Loucy (cell line): ENCODE results near the gene CENPB.

Experiments used
- H2AFZ ChIP-seq: fragments of 200-600 bp; sonication (generic); 2 replicates; pipeline ENCODE4 v1.6.0; 2016; ENCODE audit warnings: antibody characterized with exemption, mild to moderate bottlenecking, low read length, moderate library complexity
- H3F3A ChIP-seq: fragments of 200-600 bp; 2 replicates; pipeline ENCODE4 v1.6.0; 2016; ENCODE audit warnings: antibody characterized with exemption, low read depth, mild to moderate bottlenecking
- H3K27me3 ChIP-seq: fragments of 200-600 bp; sonication (generic); 2 replicates; pipeline ENCODE4 v1.6.1; 2014; ENCODE audit warnings: low read length, mild to moderate bottlenecking; ENCODE audit not compliant: insufficient read depth, poor library complexity, severe bottlenecking
- H3K36me3 ChIP-seq: fragments of 200-600 bp; sonication (generic); 2 replicates; pipeline ENCODE4 v1.6.1; 2016; ENCODE audit warnings: low read length; ENCODE audit not compliant: insufficient read depth
- H3K4me1 ChIP-seq: fragments of 200-600 bp; sonication (generic); 2 replicates; pipeline ENCODE4 v1.5.1; 2014; ENCODE audit warnings: low read length, mild to moderate bottlenecking; ENCODE audit not compliant: insufficient read depth, poor library complexity, severe bottlenecking
- H3K4me2 ChIP-seq: fragments of 200-600 bp; sonication (generic); 2 replicates; pipeline ENCODE4 v1.6.0; 2014; ENCODE audit warnings: antibody characterized with exemption, low read length, low read depth, mild to moderate bottlenecking; ENCODE audit not compliant: poor library complexity, severe bottlenecking
- H3K4me3 ChIP-seq: fragments of 200-600 bp; sonication (generic); 2 replicates; pipeline ENCODE4 v1.5.1; 2014; ENCODE audit warnings: low read length, mild to moderate bottlenecking, mixed read lengths; ENCODE audit not compliant: poor library complexity, severe bottlenecking
- H3K79me2 ChIP-seq: fragments of 200-600 bp; sonication (generic); 2 replicates; pipeline ENCODE4 v1.6.1; 2014; ENCODE audit warnings: low read length; ENCODE audit not compliant: insufficient read depth
- H3K9ac ChIP-seq: fragments of 200-600 bp; sonication (generic); 2 replicates; pipeline ENCODE4 v1.6.0; 2014; ENCODE audit warnings: mild to moderate bottlenecking, low read depth, low read length, moderate library complexity; ENCODE audit not compliant: poor library complexity, severe bottlenecking
- H3K9me2 ChIP-seq: fragments of 200-600 bp; sonication (generic); replicated peaks from 2 replicates; pipeline ENCODE4 v1.6.1; 2016; ENCODE audit warnings: low read depth, low read length, mixed read lengths
- H3K9me3 ChIP-seq: fragments of 200-600 bp; sonication (generic); 2 replicates; pipeline ENCODE4 v1.6.1; 2014; ENCODE audit warnings: mild to moderate bottlenecking, antibody characterized with exemption, low read length, low read depth; ENCODE audit not compliant: insufficient read depth
- H4K20me1 ChIP-seq: fragments of 200-600 bp; sonication (generic); 2 replicates; pipeline ENCODE4 v1.6.0; 2014; ENCODE audit warnings: antibody characterized with exemption, low read length, mild to moderate bottlenecking; ENCODE audit not compliant: insufficient read depth, poor library complexity, severe bottlenecking
- EZH2phosphoT487 ChIP-seq: fragments of 200-600 bp; IDR thresholded peaks from 2 replicates; pipeline ENCODE4 v1.6.1; 2018; ENCODE audit warnings: antibody characterized with exemption, mild to moderate bottlenecking, moderate library complexity, borderline replicate concordance
- TF ChIP-seq, protein P1 (sequence below): fragments of 200-600 bp; sonication (generic); conservative IDR thresholded peaks from 2 replicates; pipeline ENCODE4 v1.5.1; 2014; ENCODE audit warnings: mild to moderate bottlenecking, antibody characterized with exemption, low read length

Gene CENPB

DNA sequence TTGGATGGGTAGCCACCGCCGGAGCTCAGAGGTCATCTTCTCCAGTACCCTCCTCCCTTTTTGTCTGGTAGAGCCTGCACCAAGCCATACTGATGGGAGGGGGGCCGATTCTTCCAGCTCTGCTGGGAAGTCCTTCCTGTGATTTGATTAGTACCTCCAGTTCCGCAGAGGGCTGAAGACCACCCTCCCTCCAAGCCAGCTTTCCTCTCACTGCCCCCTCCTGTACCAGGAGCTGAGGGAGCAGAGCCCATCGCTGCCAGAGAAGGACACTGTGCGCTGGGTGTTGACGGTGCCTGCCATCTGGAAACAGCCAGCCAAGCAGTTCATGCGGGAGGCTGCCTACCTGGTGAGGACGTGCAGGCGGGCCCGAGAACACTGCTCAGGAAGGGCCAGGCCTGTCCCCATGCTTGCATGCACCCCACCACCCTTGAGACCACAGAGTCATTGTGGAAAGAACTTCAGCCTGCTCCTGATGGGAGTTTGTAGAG, 40.8 kb downstream of the CENPB start:
- Histone ChIP-seq H3K4me3 (peak overlapping the region; percentile 66), H3K9me2 (no peaks in the 10 kb centered on the region), H4K20me1 (no peaks in the 10 kb centered on the region), H3K27me3 (no peaks in the 10 kb centered on the region), H3K79me2 (no peaks in the 10 kb centered on the region), H3K36me3 (no peaks in the 10 kb centered on the region), H3K4me2 (peak overlapping the region; percentile 54), H3K4me1 (peaks cover 13% of the 10 kb centered on the region), H3K9ac (no peak overlapping the region), H2AFZ (no peak overlapping the region), H3F3A (no peaks in the 10 kb centered on the region), H3K9me3 (no peaks in the 10 kb centered on the region)
- no peak for TF ChIP-seq EZH2phosphoT487
- TF ChIP-seq, protein P1, sequence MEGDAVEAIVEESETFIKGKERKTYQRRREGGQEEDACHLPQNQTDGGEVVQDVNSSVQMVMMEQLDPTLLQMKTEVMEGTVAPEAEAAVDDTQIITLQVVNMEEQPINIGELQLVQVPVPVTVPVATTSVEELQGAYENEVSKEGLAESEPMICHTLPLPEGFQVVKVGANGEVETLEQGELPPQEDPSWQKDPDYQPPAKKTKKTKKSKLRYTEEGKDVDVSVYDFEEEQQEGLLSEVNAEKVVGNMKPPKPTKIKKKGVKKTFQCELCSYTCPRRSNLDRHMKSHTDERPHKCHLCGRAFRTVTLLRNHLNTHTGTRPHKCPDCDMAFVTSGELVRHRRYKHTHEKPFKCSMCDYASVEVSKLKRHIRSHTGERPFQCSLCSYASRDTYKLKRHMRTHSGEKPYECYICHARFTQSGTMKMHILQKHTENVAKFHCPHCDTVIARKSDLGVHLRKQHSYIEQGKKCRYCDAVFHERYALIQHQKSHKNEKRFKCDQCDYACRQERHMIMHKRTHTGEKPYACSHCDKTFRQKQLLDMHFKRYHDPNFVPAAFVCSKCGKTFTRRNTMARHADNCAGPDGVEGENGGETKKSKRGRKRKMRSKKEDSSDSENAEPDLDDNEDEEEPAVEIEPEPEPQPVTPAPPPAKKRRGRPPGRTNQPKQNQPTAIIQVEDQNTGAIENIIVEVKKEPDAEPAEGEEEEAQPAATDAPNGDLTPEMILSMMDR = no peak

DNA sequence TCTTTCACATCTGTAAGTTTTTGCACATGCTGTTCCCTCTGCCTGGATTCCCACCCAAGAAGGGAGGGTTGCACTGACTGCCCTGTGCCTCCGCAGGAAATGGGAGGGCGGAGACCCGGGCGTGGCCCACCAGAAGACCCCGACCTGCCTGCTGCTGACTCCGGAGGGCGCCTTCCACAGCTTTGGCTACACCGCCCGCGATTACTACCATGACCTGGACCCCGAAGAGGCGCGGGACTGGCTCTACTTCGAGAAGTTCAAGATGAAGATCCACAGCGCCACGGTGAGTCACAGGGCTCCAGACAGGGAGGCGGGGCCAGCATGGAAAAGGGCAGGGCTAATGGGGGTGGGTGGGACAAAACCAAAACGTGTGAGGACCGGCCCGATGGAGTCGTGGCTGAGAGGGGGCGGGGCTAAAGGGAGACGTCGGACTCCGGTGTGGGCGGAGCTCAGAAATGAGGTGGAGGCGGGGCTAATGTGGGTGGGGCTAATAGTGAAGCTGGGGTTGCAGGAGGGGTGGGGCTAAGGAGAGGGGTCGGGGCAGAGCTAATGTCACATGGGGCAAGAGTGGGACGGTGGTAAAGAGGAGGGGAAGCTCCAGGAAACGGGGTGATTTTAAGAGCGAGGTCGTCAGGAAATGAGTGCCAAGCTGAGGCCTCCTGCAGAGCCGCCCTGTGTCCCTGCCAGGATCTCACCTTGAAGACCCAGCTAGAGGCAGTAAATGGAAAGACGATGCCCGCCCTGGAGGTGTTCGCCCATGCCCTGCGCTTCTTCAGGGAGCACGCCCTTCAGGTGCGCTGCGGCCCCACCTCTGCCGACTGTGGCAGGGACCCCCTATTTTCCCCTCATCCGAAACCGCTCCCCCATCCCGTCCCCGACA, 41.5 kb downstream of the CENPB start:
- Histone ChIP-seq H3K4me3 (peak overlapping the region; percentile 66), H3K9me3 (no peaks in the 10 kb centered on the region), H3K4me1 (peaks cover 13% of the 10 kb centered on the region), H2AFZ (peak overlapping the region; percentile 25; the same call in 1 of the 2 replicates), H3K9ac (no peak overlapping the region), H3K9me2 (no peaks in the 10 kb centered on the region), H3K27me3 (no peaks in the 10 kb centered on the region), H3F3A (no peaks in the 10 kb centered on the region), H4K20me1 (no peaks in the 10 kb centered on the region), H3K4me2 (peak overlapping the region; percentile 54), H3K36me3 (no peaks in the 10 kb centered on the region), H3K79me2 (no peaks in the 10 kb centered on the region)
- TF ChIP-seq, protein P1 = peak; percentile 26
- no peak for TF ChIP-seq EZH2phosphoT487

DNA sequence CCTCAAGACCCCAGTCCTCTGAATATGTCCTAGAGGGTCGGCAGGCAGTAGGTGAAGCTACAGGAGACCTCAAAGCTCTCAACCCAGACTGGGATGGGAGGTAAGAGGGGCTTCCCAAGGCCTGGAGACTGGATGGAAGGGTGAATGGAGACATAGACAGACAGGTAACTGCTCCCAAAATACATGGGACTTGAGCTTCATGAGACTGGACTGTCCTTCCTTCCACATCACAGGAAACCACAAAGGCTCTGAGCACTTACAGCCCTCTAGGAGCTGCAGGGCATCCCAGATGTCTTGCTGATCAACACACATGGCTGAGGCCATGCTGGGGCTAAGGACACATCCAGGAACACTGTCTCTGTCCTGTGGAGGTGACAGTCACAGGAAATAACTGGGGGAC, 42.5 kb downstream of the CENPB start:
- Histone ChIP-seq H3K9me2 (no peaks in the 10 kb centered on the region), H3K9ac (no peak overlapping the region), H3K4me1 (peaks cover 13% of the 10 kb centered on the region), H3K9me3 (no peaks in the 10 kb centered on the region), H4K20me1 (no peaks in the 10 kb centered on the region), H3K4me3 (peak overlapping the region; percentile 66), H3K4me2 (peak overlapping the region; percentile 54), H2AFZ (no peak overlapping the region), H3F3A (no peaks in the 10 kb centered on the region), H3K36me3 (no peaks in the 10 kb centered on the region), H3K27me3 (no peaks in the 10 kb centered on the region), H3K79me2 (no peaks in the 10 kb centered on the region)
- TF ChIP-seq EZH2phosphoT487 = no peak
- TF ChIP-seq, protein P1 = no peak
